Testis (tissue), 2 donors: Measurements from ENCODE around the gene MAP1B.

Source experiments
- POLR2A ChIP-seq: fragments of 450-650 bp; IDR thresholded peaks from one replicate; pipeline ENCODE4 v1.6.1; 2017; ENCODE audit warnings: antibody characterized with exemption, mild to moderate bottlenecking, moderate library complexity
- TF ChIP-seq, protein P1 (sequence below), 3 experiments: fragments of 450-650 bp in 2 of 3; fragments of 200-600 bp in 1 of 3; sonication (generic) in 1 of 3; IDR thresholded peaks; one replicate each; pipeline ENCODE4 v1.5.1; 2016 to 2019; ENCODE audit warnings: antibody characterized with exemption in 3 of 3, mild to moderate bottlenecking in 2 of 3, moderate library complexity in 1 of 3

DNA sequence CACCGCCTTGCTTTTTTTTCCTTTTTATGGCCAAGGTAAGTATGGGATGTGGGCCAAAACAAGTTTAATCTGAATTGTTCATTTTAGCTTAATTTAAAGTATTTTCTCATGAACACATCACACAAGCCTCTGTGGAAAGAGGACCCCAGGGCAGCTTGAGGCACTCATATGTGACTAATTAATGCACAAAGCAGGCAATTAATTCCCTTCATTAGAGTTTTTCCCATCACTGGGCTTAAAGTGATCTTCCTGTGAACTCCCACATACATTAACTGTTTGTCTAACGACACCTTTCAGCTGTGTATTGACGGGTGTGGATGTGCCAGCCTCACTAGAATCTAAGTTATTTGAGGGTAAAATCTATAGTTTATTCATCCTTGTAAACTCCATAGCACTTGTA, 109.5 kb downstream of the MAP1B start:
- TF ChIP-seq POLR2A, result no peak
- TF ChIP-seq, protein P1, sequence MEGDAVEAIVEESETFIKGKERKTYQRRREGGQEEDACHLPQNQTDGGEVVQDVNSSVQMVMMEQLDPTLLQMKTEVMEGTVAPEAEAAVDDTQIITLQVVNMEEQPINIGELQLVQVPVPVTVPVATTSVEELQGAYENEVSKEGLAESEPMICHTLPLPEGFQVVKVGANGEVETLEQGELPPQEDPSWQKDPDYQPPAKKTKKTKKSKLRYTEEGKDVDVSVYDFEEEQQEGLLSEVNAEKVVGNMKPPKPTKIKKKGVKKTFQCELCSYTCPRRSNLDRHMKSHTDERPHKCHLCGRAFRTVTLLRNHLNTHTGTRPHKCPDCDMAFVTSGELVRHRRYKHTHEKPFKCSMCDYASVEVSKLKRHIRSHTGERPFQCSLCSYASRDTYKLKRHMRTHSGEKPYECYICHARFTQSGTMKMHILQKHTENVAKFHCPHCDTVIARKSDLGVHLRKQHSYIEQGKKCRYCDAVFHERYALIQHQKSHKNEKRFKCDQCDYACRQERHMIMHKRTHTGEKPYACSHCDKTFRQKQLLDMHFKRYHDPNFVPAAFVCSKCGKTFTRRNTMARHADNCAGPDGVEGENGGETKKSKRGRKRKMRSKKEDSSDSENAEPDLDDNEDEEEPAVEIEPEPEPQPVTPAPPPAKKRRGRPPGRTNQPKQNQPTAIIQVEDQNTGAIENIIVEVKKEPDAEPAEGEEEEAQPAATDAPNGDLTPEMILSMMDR (IDR thresholded peaks at IDR 0.05), result no peak
